ENCODE measurements around the gene RPL13.

The RPL13 gene

DNA sequence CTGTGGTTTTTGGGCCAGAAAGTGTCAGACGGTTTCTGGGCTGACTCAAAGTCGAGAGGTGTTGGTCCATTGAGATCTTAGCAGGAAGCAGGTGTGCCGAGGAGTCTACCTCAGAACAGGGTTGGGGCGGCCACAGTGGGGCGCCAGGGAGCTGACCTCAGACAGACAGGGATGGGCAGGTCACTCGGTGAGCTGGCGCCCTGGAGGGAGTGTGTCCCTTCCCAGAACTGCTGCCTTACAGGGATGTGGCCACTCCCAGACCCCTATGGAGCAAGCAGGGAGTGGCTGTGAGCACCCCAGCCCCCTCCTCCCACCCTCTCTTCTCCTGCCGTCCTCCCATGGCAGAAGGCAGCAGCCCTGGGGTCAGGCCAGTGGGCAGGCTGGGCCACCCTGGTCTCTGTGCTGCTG is 39.0 kb downstream of the RPL13 start:
- no peak for DNase-seq (ENCODE audit: low spot score)

DNA sequence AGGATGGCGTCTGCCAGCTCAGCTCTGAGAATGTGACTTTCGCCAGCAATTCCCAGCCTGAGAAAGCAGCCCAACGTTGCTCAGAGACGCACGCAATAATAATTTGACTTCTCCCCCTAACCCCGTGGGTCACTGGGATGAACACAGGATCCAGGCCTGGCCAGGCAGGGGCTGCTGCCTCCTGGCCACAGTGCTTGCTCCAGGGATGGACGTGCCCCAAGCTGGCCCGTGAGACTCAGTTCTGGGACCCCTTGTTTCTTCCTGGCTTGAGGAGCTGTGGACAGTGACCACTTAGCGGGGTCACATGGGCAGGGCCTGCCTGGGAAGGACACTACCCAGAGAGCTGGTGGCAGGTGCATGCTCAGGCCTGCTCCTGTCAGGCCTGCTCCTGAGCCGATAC is 39.4 kb downstream of the RPL13 start:
- DNase-seq (ENCODE audit: low spot score): no peak

DNA sequence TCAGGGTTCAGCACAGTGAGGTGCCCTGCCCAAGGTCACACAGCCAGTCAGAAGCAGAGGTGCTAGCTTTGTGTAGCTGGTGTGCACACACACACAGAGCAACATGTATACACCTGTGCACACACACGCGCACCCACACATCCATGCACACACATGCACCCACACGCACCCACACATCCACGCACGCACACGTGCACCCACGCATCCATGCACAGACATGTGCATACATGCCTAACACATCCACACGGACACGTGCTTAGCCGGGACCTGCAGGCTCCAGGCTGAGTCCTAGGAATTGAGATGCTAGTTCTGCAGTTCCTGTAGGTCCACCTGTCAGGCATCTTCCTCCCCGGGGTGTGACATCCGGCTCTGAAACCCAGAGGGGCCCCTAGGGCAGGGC is 39.9 kb downstream of the RPL13 start:
- DNase-seq (ENCODE audit: low spot score): no peak

DNA sequence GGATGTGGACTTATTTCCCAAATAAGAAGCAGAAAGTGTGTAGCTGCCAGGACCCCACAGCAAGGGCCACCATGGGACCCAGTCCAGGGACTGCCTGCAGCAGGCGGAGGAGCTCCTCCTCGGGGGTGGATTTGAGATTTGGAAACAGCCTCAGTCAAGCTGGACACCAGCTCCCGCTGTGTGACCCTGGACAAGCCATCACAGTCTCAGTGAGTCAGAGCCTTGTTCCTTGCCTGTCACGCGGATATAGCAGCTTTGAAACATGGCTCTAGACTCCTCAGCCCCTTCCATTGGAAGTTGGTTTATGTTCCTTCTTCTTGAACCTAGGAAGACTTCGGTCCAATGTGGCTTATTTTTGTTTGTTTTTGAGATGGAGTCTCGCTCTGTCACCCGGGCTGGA is 40.5 kb downstream of the RPL13 start:
- DNase-seq (ENCODE audit: low spot score): no peak

DNA sequence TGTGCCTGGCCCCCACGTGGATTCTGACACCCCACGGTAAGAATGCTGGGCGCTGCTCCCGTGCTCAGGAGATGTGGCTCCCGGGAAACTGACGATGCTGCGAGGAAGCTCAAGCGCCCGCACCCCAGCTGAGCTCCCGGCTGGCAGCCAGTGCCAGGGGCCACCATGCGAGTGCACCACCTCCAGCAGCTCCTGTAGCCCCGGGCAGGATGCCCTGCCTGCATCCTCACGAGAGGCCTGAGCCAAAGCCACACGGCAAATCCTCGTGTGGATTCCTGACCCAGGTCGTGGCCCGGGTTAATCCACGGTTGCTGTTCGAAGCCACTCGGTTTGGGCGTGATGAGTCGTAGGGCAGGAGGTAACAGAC is 41.4 kb downstream of the RPL13 start:
- DNase-seq (ENCODE audit: low spot score): no peak

DNA sequence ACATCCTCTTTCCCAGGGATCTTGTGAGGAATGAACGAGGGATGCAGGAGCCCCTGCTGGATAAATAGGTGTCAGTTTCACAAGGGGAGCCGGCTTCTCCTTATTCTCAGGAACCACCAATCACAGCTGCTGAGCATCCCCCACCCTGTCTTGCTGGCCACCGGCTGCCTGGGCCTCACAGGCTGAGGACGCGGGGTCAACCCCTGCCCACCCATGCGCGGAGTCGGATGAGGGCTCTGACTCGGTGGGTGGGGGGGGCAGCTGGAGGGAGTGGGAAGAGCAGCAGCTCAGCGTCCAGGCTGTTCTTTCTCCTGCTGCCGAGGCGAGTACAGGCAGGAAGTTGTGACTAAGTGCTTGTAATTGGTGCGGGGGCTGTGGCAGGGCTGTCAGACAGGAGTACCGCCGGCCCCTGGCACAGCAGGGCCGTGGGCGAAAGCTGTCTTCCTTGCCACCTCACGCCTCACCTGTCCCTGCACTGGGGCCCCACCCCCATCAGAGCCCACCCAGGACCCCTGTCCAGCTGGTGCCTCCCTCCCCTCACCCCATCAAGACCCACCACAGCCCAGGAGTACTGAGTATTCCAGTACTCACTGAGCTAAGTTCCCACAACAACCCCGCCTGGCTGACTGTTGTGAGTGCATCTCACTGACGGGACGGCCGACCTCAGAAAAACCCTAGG is 41.9 kb downstream of the RPL13 start:
- DNase-seq (ENCODE audit: low spot score): peak; percentile 50

DNA sequence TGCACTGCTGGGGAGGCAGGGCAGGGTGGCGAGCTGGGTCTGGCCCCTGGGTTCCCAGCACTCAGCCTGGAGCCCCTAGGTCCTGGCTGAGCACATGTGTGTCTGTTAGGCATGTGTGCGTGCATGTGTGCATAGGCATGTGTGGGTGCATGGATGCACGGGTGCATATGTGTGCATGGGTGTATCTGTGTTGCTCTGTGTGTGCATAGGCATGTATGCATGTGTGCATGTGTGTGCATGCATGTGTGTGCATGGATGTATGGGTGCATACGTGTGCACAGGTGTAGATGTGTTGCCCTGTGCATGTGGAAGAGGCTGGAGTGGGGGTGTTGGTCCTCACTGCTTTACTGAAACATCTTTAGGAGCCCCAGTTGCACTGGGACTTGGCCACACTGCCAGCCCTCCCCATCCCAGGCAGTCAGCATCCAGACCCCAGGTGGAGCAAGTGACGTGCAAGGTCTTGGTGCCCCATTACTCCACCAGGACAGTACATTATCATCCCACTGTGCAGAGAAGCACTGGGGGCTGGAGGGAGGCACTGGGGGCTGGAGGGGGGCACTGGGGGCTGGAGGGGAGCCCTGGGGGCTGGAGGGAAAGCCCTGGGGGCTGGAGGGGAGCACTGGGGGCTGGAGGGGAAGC is 42.6 kb downstream of the RPL13 start:
- no peak for DNase-seq (ENCODE audit: low spot score)

DNA sequence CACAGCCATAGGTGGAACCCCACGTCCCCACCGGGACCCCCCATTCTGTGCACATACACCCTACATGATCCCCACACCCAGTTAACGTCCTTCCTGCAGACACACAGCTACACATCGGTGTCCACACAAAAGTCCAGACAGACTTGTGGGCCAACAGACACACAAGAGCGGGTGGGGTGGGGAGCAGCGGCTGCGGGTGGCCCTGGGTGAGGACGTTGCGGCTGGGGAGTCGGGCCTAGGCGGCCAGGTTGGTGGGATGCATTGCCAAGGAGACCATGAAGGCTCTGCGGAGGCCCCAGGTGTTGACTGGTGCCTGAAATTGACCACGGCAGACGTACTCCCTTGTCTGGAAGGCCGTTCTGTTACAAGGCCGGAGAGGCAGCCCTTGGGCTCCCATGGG is 44.3 kb downstream of the RPL13 start:
- no peak for DNase-seq (ENCODE audit: low spot score)

DNA sequence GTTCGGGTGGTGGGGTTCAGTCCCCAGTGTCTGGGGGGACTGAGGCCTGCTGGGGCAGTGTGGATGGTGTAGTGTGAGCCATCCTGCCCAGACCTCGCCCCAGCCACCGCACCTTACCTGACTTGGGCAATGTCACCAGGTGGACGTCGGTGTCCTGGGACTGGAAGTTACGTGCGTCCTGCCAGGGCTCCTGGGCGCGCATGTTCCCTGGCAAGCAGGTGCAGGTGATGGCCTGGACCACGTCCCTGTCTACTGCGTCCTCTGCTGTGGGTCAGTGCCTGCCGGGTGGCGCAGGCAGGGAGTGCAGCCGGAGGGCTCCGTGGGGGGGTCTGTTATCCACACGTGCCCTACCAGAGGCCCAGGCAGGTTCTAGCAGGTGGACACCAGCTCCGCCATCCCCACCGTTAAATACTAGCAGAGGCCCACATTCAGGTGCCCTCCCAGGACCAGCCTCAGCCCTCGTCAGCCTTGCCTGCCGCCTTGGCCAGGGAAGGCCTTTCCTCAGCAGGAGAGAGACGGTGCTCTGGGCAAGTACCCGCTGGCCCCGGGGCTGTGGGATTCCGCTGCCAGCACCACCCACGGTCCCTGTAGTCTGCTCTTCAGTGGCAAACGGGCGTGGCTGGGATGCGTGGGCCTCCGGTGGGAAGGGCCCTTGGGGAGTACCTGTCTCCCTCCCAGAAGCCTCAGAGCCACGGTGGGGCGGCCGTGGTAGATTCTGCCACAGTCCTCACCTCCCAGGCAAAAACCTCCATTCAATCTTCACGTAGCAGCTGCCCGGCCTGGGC is 44.9 kb downstream of the RPL13 start:
- no peak for DNase-seq (ENCODE audit: low spot score)

DNA sequence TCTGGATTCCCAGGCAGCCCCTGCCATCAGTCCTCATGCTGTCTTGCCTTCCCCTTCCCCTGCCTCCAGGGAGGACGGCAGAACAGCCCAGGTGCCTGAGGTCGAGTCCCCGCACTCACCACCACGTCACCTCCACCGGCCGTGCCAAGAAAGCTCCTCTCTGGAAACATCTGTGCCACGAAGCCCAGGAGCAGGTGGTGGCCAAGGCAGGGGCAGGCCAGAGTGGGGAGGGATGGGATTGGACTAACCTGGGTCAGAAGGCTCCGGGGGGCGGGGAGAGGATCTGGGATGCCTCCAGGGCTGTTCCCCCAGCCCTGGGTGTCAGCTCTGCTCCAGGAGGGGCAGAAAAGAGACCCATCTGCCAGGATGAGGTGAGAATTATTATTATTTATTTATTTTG is 45.5 kb downstream of the RPL13 start:
- no peak for DNase-seq (ENCODE audit: low spot score)

DNA sequence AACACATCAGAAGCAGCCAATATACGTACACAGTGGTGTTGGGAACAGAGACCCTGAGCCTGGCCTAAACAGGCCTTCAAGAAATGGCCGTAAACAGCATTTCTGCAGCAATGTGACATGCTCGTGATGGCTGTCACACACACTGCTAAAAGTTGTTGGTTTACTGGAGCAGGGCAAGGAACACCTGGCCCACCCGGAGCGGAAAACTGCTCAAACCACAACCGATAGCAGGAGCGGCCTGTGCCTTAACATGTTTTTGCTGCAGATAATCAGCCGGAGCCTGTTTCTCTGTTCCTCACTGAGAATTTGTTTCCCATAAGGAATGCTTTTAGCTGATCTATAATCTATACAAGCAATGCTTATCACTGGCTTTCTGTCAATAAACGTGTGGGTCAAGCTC is 47.0 kb downstream of the RPL13 start:
- DNase-seq (ENCODE audit: low spot score): no peak

DNA sequence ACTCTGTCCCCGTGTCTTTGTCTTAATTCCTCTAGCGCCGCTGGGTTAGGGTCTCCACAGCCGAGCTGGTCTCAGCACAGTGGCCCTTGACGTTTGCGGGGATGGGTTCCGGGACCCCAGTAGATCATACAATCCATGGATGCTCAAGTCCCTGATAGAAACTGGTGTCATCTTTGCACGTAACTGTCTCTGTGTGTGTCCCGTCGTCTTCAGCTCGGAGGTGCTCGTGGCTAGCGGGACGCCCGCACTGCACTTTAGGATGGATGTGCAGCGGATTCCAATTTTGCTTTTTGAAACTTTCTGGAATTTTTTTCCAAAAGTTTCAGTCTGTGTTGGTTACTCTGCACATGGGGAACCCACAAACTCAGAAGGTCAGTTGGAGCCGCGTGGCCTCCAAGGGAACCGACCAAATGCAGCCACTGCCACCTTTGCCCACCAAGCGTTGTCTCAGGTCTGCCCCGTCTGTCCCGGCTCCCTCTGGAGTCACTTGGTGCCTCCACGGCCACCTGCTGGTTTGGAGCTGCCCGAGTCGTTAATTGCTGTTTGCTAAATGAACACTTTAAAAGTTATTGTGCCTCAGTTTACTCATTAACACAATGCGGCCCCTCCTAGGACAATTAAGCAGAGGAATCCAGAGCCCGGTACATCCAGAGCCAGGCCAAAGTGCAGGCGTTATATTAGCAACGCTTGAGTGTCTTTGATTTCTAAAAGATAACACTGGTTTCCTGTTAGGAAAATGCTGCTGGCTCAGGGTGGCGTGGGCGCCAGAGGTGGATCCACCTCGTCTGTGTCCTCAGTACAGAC is 47.7 kb downstream of the RPL13 start:
- no peak for DNase-seq (ENCODE audit: low spot score)

DNA sequence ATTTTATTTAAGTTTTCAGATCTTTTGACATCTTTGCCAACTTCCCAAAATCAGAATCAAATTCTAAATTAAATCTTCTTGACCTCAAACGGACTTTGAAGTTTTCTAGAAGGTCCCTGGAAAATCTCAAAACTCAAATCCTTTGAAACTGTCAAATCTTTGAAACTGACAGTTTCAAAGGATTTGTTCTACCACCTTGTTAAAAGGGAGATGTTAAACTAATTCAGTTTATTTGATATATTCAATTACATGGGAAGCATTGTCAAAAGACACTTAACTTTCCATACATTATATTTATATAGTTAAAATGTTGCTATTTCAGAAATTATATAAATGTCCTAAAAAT is 49.6 kb downstream of the RPL13 start:
- no peak for DNase-seq (ENCODE audit: low spot score)

DNA sequence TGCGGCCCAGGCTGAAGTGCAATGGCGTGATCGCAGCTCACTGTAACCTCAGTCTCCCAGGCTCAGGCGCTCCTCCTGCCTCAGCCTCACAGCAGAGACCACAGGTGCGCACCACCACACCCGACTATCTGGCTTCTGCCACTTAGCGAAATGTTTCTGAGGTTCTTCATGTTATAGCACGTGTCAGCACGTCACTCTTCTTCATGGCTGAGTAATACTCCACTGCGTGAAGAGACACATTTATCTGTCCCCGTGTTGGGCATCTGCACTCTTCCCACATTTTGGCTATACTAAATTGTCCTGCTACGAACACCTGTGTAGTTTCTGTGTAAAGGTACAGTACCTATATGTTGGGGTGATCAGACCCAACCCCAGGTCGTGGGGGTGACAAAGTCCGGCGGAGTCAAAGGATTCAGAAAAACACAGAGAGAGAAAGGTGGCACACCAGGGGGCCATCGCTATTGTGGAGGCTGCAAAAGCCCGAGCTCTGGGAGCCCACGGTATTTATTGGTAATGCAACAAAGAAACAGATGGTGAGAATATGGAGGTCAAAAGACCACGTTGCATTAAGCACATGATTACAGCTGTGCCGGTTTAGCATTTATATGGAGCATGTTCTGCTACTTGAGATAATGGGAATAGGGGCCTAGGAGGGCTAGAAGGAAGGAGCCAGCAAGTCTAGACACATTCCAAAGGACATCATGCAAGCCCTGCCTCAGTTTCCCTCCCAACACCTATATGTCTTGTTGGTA is 52.1 kb downstream of the RPL13 start:
- DNase-seq (ENCODE audit: low spot score): no peak

DNA sequence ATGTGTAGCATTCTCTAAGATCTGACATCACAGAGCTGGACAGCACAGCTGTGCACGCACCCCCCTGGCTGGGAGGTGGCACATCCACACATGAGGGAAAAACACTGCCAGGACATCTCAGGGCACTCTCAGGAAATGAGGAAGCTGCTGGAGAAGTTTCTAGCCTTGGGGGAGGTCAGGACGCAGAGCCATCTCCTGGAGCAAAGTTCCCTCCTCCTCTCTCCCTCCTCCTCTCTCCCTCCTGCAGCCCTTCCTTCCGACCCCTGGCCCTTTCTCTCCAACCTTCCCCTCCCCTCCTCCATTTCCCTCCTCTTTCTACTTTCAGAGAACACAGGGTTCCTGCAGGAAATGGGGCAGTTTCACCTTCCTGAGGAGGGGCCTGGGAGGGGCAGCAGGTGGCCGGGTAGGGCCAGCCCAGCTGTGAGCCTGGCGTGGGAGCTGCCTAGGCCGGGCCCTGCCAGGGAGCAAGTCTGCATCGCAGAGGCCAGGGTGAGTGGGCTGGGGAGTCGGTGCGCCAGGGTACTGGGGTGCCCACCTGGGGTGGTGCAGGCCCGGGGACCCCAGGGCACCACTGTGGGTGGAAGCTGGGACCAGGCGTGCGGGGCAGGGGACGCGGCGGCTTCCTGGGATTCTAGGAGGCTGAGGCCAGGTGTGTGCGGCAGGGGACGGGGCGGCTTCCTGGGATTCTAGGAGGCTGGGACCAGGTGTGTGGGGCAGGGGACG is 52.9 kb downstream of the RPL13 start, which contains the start of gene DPEP1:
TSS of gene DPEP1 (plus strand) at position 412 of the 723 bp plus-strand sequence. CDS start 16,769 bp downstream, outside the sequence.
- DNase-seq (ENCODE audit: low spot score): no peak

DNA sequence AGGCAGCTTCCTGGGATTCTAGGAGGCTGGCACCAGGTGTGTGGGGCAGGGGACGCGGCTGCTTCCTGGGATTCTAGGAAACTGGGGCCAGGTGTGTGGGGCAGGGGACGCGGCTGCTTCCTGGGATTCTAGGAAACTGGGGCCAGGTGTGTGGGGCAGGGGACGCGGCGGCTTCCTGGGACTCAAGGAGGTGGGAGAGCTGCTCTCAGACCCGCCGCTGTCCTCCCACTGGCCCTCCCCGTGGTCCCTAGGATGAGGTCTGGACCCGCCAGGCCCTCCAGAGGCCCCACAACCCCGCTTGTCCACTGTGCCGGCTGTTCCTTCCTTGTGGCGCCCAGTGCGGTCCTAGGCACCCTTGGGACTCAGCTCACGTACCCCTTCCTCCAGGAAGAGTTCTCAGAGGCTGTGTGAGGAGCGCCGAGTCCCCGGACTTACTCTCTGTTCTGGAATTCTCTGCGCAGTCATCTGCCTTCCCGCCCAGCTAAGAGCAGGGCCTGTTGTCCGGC is 53.5 kb downstream of the RPL13 start:
- no peak for DNase-seq (ENCODE audit: low spot score)

Data from CD4-positive, alpha-beta T cell treated with Interleukin-6 at 100 ng/mL for 8 hours (primary cell).